HL-60/S4 treated with retinoic acid at 250 ng/mL for 4 days and 3 days (cell line): ENCODE measurements around the gene ADH1C.

Experiments
- in situ Hi-C: fragments of 300-500 bp; cut with MboI; formaldehyde crosslinking; loops from 2 replicates; pipeline ENCODE4 v1.7.0; 2022; ENCODE audit warnings: low sequenced_read_pairs

Gene ADH1C

GRCh38 chr4:99305638-99306400 is 46.7 kb downstream of the ADH1C start:
- in situ Hi-C loops: no loop called here

- in situ Hi-C loops: no loop called here
Measured at GRCh38 chr4:99301376-99302164, 51.0 kb downstream of the ADH1C start.

- in situ Hi-C loops: no loop called here
Measured at GRCh38 chr4:99300934-99301333, 51.6 kb downstream of the ADH1C start.

- in situ Hi-C loops: no loop called here
Measured at GRCh38 chr4:99293357-99293756, 59.2 kb downstream of the ADH1C start.

- in situ Hi-C loops: no loop called here
Measured at GRCh38 chr4:99290848-99291786, 61.4 kb downstream of the ADH1C start, which contains the start of gene ADH1A. Gene ADH1A, minus strand, starts transcription at chr4:99290985. Its CDS starts 71 bp downstream, at chr4:99290914.
